GM12865 (cell line): ENCODE measurements around the gene PTPRZ1.

Source experiments
- DNase-seq: peaks from one replicate; pipeline ENCODE4 v3.0.0; 2010; ENCODE audit warnings: low read depth
- H3K4me3 ChIP-seq: 2 replicates; pipeline ENCODE4 v1.5.1; 2011; ENCODE audit warnings: mild to moderate bottlenecking, low read depth, low read length, control low read depth
- TF ChIP-seq, protein P1 (sequence below): IDR thresholded peaks from 2 replicates; pipeline ENCODE4 v1.5.1; 2011; ENCODE audit warnings: low read length, control low read depth, low read depth, inconsistent platforms; ENCODE audit not compliant: insufficient read depth; ENCODE audit errors: missing control alignments

The PTPRZ1 gene

DNA sequence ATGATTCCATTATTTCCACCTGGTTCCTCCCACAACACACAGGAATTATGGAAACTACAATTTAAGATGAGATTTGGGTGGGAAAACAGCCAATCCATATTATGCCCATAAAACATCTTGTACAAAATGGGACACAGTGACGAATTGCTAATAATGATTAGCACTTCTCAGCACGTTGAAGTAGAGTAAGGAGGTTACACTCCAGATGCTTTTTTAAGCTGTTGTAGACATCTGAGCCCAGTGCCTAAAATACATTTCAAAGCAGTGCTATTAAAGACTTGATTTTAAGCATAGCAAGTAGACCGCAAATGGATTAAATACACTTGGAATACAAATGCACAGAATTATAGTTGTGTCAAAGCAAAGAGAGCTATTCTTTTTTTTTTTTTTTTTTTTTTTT lies 165.2 kb downstream of the PTPRZ1 start:
- TF ChIP-seq, protein P1, sequence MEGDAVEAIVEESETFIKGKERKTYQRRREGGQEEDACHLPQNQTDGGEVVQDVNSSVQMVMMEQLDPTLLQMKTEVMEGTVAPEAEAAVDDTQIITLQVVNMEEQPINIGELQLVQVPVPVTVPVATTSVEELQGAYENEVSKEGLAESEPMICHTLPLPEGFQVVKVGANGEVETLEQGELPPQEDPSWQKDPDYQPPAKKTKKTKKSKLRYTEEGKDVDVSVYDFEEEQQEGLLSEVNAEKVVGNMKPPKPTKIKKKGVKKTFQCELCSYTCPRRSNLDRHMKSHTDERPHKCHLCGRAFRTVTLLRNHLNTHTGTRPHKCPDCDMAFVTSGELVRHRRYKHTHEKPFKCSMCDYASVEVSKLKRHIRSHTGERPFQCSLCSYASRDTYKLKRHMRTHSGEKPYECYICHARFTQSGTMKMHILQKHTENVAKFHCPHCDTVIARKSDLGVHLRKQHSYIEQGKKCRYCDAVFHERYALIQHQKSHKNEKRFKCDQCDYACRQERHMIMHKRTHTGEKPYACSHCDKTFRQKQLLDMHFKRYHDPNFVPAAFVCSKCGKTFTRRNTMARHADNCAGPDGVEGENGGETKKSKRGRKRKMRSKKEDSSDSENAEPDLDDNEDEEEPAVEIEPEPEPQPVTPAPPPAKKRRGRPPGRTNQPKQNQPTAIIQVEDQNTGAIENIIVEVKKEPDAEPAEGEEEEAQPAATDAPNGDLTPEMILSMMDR: no peak
- H3K4me3 ChIP-seq: no peak overlapping the region
- no peak for DNase-seq

DNA sequence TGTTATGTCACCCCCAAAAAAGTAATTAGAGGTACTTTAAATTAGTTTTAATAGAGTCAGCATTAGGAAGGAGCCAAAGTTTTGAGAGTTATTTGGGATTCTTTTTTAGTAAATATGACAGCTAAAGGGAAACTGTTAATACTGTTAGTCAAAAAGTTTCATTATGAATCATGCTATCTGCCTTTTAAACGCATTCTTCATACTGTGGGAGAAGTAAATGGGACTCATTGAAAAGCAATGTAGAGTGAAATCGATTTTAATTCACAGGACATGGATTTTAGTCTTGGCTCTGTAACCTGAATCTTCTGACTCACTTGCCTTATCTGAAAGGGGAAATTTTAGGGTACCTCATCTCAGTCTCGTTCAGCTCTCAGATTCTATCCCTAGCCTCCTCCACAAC lies 165.9 kb downstream of the PTPRZ1 start:
- no peak overlapping the region for H3K4me3 ChIP-seq
- no peak for DNase-seq
- TF ChIP-seq, protein P1: no peak

DNA sequence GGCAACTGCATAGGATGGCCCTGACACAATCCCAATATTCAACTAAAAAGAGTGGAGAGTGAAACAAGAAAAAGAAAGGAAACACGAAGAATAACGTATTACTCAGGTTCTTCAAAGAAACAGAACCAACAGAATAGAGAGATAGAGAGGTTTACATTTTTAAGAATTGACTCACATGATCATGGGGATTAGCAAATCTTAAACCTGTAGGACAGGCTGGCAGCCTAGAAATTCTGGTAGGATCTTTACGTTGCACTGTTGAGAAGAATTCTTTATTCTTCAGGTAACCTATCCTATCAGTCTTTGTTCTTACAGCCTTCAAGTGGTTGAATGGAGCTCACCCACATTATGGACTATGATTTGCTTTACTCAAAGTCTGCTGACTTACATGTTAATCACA lies 167.2 kb downstream of the PTPRZ1 start:
- no peak for DNase-seq
- H3K4me3 ChIP-seq: no peak overlapping the region
- TF ChIP-seq, protein P1: no peak

DNA sequence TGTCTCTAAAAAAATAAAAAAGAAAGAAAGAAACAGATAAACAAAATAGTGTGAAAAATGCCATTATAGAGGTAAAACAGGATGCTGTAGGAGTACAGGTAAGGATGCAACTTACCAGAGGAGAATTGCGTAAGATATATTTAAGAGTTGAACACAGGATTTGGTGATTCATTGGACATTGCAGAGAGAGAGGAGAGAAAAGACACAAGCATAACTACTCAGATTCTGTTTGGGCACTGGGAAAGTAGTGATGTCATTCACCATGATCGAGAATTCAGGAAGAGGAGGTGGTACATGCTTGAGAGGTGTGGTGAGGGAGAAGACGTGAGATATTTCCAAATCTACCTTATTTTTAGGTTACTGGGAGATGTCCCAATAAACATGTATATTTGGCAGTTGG lies 173.4 kb downstream of the PTPRZ1 start:
- no peak overlapping the region for H3K4me3 ChIP-seq
- DNase-seq: no peak
- TF ChIP-seq, protein P1: no peak

DNA sequence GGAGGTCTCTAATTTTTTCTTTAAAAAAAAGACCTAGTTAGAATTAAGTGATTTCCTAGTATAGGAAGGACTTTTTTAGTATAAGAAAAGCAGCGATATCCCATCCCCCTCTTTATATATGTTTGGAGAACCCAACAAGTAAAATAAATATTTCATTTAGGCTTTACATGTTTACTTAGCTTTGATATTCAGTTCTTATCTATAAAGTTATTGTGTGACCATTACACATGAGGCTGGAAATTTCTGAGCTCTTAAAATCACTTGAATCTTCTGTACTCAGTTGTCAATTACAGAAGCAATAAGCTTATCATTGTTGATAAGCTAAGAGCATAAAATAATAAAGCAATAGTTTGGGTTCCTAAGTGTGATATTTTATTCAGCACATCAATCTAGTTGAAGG lies 181.4 kb downstream of the PTPRZ1 start:
- TF ChIP-seq, protein P1: no peak
- no peak for DNase-seq

DNA sequence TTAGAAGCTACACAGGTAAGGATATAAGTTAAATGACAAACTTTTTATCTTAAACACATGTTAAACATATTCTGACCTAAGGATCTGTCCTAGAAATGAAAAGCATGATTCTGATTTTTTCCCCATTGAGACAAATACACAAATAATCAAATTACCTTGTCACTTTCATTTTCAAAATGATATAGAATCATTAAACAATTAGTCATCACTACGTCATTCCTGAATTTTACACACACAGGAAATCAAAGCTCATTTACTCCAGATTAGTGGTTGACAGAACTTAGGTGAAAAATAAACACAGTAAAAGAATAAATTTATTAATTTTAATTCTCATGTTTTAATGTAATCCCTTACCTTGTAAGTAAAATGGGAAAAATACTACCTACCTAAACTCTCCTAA lies 182.1 kb downstream of the PTPRZ1 start:
- DNase-seq: no peak
- H3K4me3 ChIP-seq: no peak overlapping the region
- TF ChIP-seq, protein P1: no peak

More for the DNA sequence above, 181.4 kb downstream of the PTPRZ1 start:
- no peak overlapping the region for H3K4me3 ChIP-seq

DNA sequence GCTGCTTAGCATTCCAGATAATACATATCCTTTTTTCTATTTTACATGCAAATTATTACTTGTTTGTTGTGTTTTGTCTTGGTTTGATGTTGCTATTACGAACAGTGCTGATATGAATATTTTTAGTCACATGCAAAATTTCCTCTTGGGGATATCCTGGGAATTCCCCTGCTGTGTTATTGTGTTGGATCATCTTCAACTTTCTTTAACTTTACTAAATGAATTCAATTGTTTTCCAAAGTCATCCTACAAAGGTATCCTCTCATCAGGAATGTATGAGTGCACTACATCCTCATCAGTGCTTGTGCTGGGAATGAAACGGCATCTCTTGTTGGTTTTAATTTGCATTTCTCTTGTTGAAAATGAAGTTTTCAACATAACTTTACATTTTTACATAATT lies 184.0 kb downstream of the PTPRZ1 start:
- TF ChIP-seq, protein P1: no peak
- DNase-seq: no peak
- no peak overlapping the region for H3K4me3 ChIP-seq
